Body of pancreas (tissue), 4 donors: ENCODE results near the gene PARK7.

Experiments
- CTCF ChIP-seq, 7 experiments: fragments of 450-650 bp in 4 of 7; fragments of 200-600 bp in 3 of 7; sonication (generic) in 3 of 7; IDR thresholded peaks; one replicate each; pipeline ENCODE4 v1.5.1; 2016 to 2019; ENCODE audit warnings: antibody characterized with exemption in 7 of 7
- POLR2A ChIP-seq, 3 donors: fragments of 450-650 bp; IDR thresholded peaks; one replicate each; pipeline ENCODE4 v1.6.1; 2016; ENCODE audit warnings: antibody characterized with exemption in 3 of 3, mild to moderate bottlenecking in 2 of 3

GRCh38 chr1:7956218-7957032 is 5.1 kb upstream of the PARK7 start:
- no peak for TF ChIP-seq CTCF (IDR thresholded peaks at IDR 0.05)
- no peak for TF ChIP-seq POLR2A (IDR thresholded peaks at IDR 0.05)
